ENCODE results near the gene MTMR12. TPM values are rescaled to one million over a fixed set of nuclear protein-coding genes. Genes with fewer than 3 reads are reported as not detected.
"Not testable (repeated sequence)": the region's sequence is repeated elsewhere in the genome, so short reads cannot be mapped to it uniquely, and the experiment has no call there.

The MTMR12 gene
- total and polyA plus RNA-seq, 7 experiments from 2014 or later: 12.4 to 28.2 (median 23.8) TPM

DNA sequence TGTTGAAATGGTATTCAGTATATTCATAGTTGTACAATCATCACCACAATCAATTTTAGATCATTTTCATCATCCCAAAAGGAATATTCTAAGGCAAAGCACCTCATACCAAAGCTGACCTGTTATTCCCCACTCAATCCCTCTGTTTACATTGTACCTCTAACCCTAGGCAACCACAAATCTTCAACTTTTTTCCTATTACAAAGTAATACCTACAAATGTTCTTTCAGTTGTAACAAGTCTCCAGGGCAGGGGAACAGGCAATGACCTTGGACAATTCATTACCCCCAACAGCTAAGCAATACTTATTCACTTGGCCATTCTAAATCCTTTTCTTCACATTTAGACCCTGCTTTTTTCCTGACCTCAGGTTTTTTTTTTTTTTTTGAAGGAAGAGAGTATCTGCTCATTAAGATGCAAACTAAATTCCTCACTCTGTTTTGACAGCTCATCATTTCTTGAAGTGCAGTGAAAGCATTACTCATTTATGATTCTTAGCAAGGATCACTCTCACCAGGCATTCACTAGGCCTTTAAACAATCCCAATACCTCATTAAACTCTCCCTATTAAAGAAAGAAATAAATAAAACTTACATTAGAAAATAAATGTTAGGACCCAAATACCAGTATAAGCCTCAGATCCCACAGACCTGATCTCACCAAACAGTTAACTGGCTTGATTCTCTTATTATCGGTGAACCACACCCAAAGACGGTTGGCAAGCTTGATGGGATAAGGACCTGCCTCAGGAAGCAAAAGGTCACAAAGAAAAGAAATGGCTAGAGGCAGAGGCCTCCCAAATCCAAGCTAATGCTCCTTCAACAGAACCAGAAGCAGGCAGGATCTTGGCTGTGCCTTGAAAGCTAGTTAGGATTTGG lies 15.3 kb downstream of the MTMR12 start:
- Histone ChIP-seq H3K9me3 (ENCODE audit: control insufficient read depth in 2 of 3, low read length in 3 of 3) (no peaks in the 10 kb centered on the region), H3K4me3 (ENCODE audit: low read length) (no peak overlapping the region), H3K36me3 (ENCODE audit: control insufficient read depth in 2 of 3, insufficient read depth in 3 of 3, low read length in 3 of 3) (peaks cover 0 to 15% (median 0%) of the 10 kb centered on the region in 3 experiments), H3K27me3 (ENCODE audit: control insufficient read depth in 2 of 2, insufficient read depth in 2 of 2, low read length in 2 of 2) (no peaks in the 10 kb centered on the region), H3K4me1 (ENCODE audit: control insufficient read depth in 2 of 2, insufficient read depth in 2 of 2, low read length in 2 of 2) (no peaks in the 10 kb centered on the region), H3K27ac (ENCODE audit: low read depth, low read length) (no peak overlapping the region)
- CTCF ChIA-PET: interaction anchor here (0.7 to 1.2 kb wide), 2 partner anchors 47 to 292 kb away, joined by 4 to 5 read pairs; no protein-coding TSS in a partner anchor
- Mint-ChIP-seq H3K36me3 (peaks cover 10 to 54% (median 27%) of the 10 kb centered on the region in 5 donors), H3K4me3 (no peak overlapping the region), H3K4me1 (peaks cover 32 to 71% (median 64%) of the 10 kb centered on the region in 7 donors), H3K9me3 (no peaks in the 10 kb centered on the region), H3K27me3 (no peaks in the 10 kb centered on the region), H3K27ac (peak overlapping the region in 6 of 9 donors; percentile 29 to 76 (median 36))
- POLR2A ChIA-PET: interaction anchor here (0.6 kb wide), 1 partner anchor 12 kb away, joined by 3 read pairs; no protein-coding TSS in a partner anchor
- no peak for DNase-seq
- intact Hi-C loops (cut with micrococcal nuclease): loop anchor here in 1 of 2 donors (5.0 kb wide), 1 partner anchor 40 kb away; no protein-coding TSS in a partner anchor
- ATAC-seq: no peak

DNA sequence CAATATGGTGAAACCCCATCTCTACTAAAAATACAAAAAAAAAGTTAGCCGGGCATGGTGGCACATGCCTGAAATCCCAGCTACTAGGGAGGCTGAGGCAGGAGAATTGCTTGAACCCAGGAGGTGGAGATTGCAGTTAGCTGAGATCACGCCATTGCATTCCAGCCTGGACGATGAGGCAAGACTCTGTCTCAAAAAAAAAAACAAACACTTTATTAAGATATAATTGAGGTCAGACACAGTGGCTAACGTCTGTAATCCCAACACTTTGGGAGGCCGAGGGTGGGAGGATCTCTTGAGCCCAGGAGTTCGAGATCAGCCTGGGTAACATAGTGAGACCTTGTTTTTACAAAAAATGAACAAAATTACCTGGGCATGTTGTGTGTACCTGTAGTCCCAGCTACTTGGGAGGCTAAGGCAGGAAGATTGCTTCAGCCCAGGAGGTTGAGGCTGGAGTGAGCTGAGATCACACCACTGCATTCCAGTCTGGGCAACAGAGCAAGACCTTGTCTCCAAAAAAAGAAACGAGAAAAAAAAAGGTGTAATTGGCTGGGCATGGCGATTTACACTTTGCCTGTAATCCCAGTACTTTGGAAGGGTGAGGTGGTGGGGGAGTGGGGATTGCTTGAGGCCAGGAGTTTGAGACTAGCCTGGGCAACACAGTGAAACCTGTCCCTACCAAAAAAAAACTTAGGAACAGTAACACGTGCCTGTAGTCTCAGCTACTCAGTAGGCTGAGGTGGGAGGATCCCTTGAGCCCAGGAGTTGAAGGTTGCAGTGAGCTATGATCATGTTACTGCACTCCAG lies 16.6 kb downstream of the MTMR12 start:
- H3K4me3 ChIP-seq (ENCODE audit: low read length); H3K27me3 Mint-ChIP-seq; H3K27ac ChIP-seq (ENCODE audit: low read depth, low read length); H3K4me1 ChIP-seq (ENCODE audit: control insufficient read depth in 2 of 2, insufficient read depth in 2 of 2, low read length in 2 of 2); DNase-seq; H3K9me3 ChIP-seq (ENCODE audit: control insufficient read depth in 2 of 3, low read length in 3 of 3); POLR2A ChIA-PET; H3K9me3 Mint-ChIP-seq; H3K27me3 ChIP-seq (ENCODE audit: control insufficient read depth in 2 of 2, insufficient read depth in 2 of 2, low read length in 2 of 2); H3K4me3 Mint-ChIP-seq; ATAC-seq: not testable (repeated sequence)
- Mint-ChIP-seq H3K27ac (peak overlapping the region in 1 of 9 donors; percentile 31), H3K36me3 (peaks cover 12 to 65% (median 32%) of the 10 kb centered on the region in 5 donors), H3K4me1 (peaks cover 33 to 69% (median 59%) of the 10 kb centered on the region in 7 donors)
- peaks cover 0 to 18% (median 0%) of the 10 kb centered on the region in 3 experiments for H3K36me3 ChIP-seq (ENCODE audit: control insufficient read depth in 2 of 3, insufficient read depth in 3 of 3, low read length in 3 of 3)
- CTCF ChIA-PET: interaction anchor here (0.6 to 1.2 kb wide), 4 partner anchors 9 to 293 kb away, joined by 3 to 5 read pairs (median 4); no protein-coding TSS in a partner anchor
- intact Hi-C loops (cut with micrococcal nuclease): loop anchor here in 1 of 2 donors (5.0 kb wide), 1 partner anchor 39 kb away; no protein-coding TSS in a partner anchor

DNA sequence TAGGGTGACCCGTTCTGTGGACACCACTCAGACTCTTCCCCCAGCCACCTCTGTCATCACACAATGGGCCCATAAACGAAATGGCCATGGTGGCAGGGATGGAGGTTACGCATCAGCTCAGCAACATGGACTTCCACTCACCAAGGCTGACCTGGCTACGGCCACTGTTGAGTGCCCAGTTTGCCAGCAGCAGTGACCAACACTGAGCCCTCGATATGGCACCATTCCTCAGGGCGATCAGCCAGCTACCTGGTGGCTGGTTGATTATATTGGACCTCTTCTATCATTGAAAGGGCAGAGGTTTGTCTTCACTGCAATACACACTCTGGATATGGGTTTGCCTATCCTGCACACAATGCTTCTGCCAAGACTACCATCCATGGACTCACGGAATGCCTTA lies 21.1 kb downstream of the MTMR12 start:
- no peaks in the 10 kb centered on the region for H3K9me3 Mint-ChIP-seq
- no peaks in the 10 kb centered on the region for H3K9me3 ChIP-seq (ENCODE audit: control insufficient read depth in 2 of 3, low read length in 3 of 3)
- H3K27ac Mint-ChIP-seq: no peak overlapping the region
- no peaks in the 10 kb centered on the region for H3K27me3 ChIP-seq (ENCODE audit: control insufficient read depth in 2 of 2, insufficient read depth in 2 of 2, low read length in 2 of 2)
- H3K27ac ChIP-seq (ENCODE audit: low read depth, low read length): no peak overlapping the region
- ATAC-seq: no peak
- DNase-seq: no peak
- peaks cover 12 to 48% (median 38%) of the 10 kb centered on the region in 5 donors for H3K36me3 Mint-ChIP-seq
- no peaks in the 10 kb centered on the region for H3K27me3 Mint-ChIP-seq
- no peak overlapping the region for H3K4me3 ChIP-seq (ENCODE audit: low read length)
- H3K36me3 ChIP-seq (ENCODE audit: control insufficient read depth in 2 of 3, insufficient read depth in 3 of 3, low read length in 3 of 3): peaks cover 0 to 21% (median 0%) of the 10 kb centered on the region in 3 experiments
- POLR2A ChIA-PET: no interaction called here
- peaks cover 12 to 64% (median 57%) of the 10 kb centered on the region in 7 donors for H3K4me1 Mint-ChIP-seq
- CTCF ChIA-PET: no interaction called here
- no peaks in the 10 kb centered on the region for H3K4me1 ChIP-seq (ENCODE audit: control insufficient read depth in 2 of 2, insufficient read depth in 2 of 2, low read length in 2 of 2)
- H3K4me3 Mint-ChIP-seq: no peak overlapping the region
- intact Hi-C loops (cut with micrococcal nuclease): no loop called here

DNA sequence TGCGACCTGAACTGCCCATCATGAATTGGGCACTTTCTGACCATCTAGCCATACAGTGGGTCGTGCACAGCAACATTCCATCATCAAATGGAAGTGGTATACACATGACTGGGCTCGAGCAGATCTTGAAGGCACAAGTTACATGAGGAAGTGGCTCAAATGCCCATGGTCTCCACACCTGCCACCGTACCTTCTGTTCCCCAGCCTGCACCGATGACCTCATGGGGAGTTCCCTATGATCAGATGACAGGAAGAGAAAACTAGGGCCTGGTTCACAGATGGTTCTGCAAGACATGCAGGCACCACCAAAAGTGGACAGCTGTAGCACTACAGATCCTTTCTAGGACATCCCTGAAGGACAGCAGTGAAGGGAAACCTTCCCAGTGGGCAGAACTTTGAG lies 21.8 kb downstream of the MTMR12 start:
- H3K27me3 Mint-ChIP-seq: no peaks in the 10 kb centered on the region
- peaks cover 12 to 44% (median 39%) of the 10 kb centered on the region in 5 donors for H3K36me3 Mint-ChIP-seq
- ATAC-seq: no peak
- peak overlapping the region in 2 of 9 donors; percentile 15 to 22 for H3K27ac Mint-ChIP-seq
- Histone ChIP-seq H3K27me3 (ENCODE audit: control insufficient read depth in 2 of 2, insufficient read depth in 2 of 2, low read length in 2 of 2) (no peaks in the 10 kb centered on the region), H3K27ac (ENCODE audit: low read depth, low read length) (no peak overlapping the region), H3K9me3 (ENCODE audit: control insufficient read depth in 2 of 3, low read length in 3 of 3) (no peaks in the 10 kb centered on the region), H3K36me3 (ENCODE audit: control insufficient read depth in 2 of 3, insufficient read depth in 3 of 3, low read length in 3 of 3) (peaks cover 0 to 15% (median 0%) of the 10 kb centered on the region in 3 experiments), H3K4me3 (ENCODE audit: low read length) (no peak overlapping the region), H3K4me1 (ENCODE audit: control insufficient read depth in 2 of 2, insufficient read depth in 2 of 2, low read length in 2 of 2) (no peaks in the 10 kb centered on the region)
- DNase-seq: no peak
- POLR2A ChIA-PET: no interaction called here
- H3K4me3 Mint-ChIP-seq: no peak overlapping the region
- no peaks in the 10 kb centered on the region for H3K9me3 Mint-ChIP-seq
- intact Hi-C loops (cut with micrococcal nuclease): no loop called here
- peaks cover 12 to 65% (median 58%) of the 10 kb centered on the region in 7 donors for H3K4me1 Mint-ChIP-seq
- CTCF ChIA-PET: no interaction called here

DNA sequence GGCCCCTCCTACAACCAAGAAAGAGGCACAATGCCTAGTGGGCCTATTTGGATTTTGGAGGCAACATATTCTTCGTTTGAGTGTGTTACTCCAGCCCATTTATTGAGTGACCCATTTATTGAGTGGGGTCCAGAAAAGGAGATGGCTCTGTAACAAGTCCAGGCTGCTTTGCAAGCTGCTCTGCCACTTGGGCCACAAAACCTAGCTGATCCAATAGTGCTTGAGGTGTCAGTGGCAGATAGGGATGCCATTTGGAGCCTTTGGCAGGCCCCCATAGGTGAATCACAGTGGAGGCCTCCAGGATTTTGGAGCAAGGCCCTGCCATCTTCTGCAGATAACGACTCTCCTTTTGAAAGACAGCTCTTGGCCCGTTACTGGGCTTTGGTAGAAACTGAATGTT lies 22.2 kb downstream of the MTMR12 start:
- ATAC-seq; H3K27ac Mint-ChIP-seq; CTCF ChIA-PET; DNase-seq; intact Hi-C loops (cut with micrococcal nuclease); H3K27ac ChIP-seq (ENCODE audit: low read depth, low read length); H3K4me3 ChIP-seq (ENCODE audit: low read length); H3K27me3 ChIP-seq (ENCODE audit: control insufficient read depth in 2 of 2, insufficient read depth in 2 of 2, low read length in 2 of 2); H3K9me3 ChIP-seq (ENCODE audit: control insufficient read depth in 2 of 3, low read length in 3 of 3); H3K27me3 Mint-ChIP-seq; H3K4me1 ChIP-seq (ENCODE audit: control insufficient read depth in 2 of 2, insufficient read depth in 2 of 2, low read length in 2 of 2); POLR2A ChIA-PET; H3K9me3 Mint-ChIP-seq; H3K4me3 Mint-ChIP-seq: not testable (repeated sequence)
- peaks cover 0 to 11% (median 0%) of the 10 kb centered on the region in 3 experiments for H3K36me3 ChIP-seq (ENCODE audit: control insufficient read depth in 2 of 3, insufficient read depth in 3 of 3, low read length in 3 of 3)
- Mint-ChIP-seq H3K4me1 (peaks cover 12 to 67% (median 60%) of the 10 kb centered on the region in 7 donors), H3K36me3 (peaks cover 12 to 47% (median 39%) of the 10 kb centered on the region in 5 donors)

DNA sequence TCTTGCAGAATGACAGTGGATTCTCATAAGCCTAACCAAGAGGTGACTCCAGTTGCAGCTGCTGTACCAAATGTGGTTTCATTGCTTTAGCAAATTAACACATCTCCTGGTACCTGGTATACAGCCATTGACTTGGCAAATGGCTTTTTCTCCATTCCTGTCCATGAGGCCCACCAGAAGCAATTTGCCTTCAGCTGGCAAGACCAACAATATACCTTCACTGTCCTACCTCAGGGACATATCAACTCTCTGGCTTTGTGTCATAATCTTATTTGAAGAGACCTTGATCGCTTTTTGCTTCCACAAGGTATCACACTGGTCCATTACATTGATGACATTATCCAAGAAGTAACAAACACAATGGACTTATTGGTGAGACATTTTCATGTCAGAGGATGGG lies 22.8 kb downstream of the MTMR12 start:
- ATAC-seq; POLR2A ChIA-PET; H3K9me3 Mint-ChIP-seq; CTCF ChIA-PET; H3K4me1 ChIP-seq (ENCODE audit: control insufficient read depth in 2 of 2, insufficient read depth in 2 of 2, low read length in 2 of 2); H3K4me3 ChIP-seq (ENCODE audit: low read length); H3K4me3 Mint-ChIP-seq; H3K27ac ChIP-seq (ENCODE audit: low read depth, low read length); DNase-seq; H3K36me3 ChIP-seq (ENCODE audit: control insufficient read depth in 2 of 3, insufficient read depth in 3 of 3, low read length in 3 of 3); H3K27me3 Mint-ChIP-seq; intact Hi-C loops (cut with micrococcal nuclease); H3K27ac Mint-ChIP-seq; H3K9me3 ChIP-seq (ENCODE audit: control insufficient read depth in 2 of 3, low read length in 3 of 3); H3K27me3 ChIP-seq (ENCODE audit: control insufficient read depth in 2 of 2, insufficient read depth in 2 of 2, low read length in 2 of 2): not testable (repeated sequence)
- peaks cover 9 to 45% (median 37%) of the 10 kb centered on the region in 5 donors for H3K36me3 Mint-ChIP-seq
- peaks cover 12 to 68% (median 61%) of the 10 kb centered on the region in 7 donors for H3K4me1 Mint-ChIP-seq
